IPS DF 19.7 (cell line): ENCODE data around the gene IFNL2.
"Not testable (repeated sequence)": the region's sequence is repeated elsewhere in the genome, so short reads cannot be mapped to it uniquely, and the experiment has no call there.

ENCODE experiments used
- DNase-seq: peaks from one replicate; pipeline ENCODE4 v3.0.0-alpha.2; 2013; ENCODE audit warnings: low read depth, low spot score

The IFNL2 gene

DNA sequence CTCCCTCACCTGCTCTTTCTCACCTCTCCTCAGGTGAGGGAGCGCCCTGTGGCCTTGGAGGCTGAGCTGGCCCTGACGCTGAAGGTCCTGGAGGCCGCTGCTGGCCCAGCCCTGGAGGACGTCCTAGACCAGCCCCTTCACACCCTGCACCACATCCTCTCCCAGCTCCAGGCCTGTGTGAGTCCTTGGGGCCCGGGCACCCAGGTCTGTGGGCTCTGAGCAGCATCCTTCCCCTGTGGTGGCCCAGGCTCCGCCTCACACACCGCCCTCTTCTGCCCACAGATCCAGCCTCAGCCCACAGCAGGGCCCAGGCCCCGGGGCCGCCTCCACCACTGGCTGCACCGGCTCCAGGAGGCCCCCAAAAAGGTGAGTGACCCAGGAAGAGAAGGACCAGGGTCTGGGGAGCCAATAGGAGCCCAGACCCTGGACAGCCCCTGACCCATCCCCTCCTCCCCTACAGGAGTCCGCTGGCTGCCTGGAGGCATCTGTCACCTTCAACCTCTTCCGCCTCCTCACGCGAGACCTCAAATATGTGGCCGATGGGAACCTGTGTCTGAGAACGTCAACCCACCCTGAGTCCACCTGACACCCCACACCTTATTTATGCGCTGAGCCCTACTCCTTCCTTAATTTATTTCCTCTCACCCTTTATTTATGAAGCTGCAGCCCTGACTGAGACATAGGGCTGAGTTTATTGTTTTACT lies 29.9 kb downstream of the IFNL2 start:
- DNase-seq = no peak

- DNase-seq = no peak
These were observed 31.2 kb downstream of the IFNL2 start for GRCh38 chr19:39299404-39299803.

GRCh38 chr19:39299832-39300231 lies 31.6 kb downstream of the IFNL2 start:
- no peak for DNase-seq

DNA sequence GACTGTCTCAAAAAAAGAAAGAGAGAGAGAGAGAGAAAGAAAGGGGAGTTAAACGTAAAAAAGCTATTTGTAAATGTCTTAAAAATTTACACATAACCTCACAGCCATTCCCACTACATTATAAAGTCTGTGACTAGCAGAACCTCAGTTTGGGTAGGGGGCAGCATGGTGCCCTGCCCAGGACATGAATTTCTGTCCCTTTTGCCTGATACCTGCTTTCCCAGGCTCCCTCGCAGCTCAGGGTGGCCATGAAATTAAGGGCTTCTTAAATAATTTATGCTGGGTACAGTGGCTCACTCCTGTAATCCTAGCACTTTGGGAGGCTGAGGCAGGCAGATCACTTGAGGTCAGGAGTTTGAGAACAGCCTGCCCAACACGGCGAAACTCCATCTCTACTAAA lies 32.8 kb downstream of the IFNL2 start:
- no peak for DNase-seq

DNA sequence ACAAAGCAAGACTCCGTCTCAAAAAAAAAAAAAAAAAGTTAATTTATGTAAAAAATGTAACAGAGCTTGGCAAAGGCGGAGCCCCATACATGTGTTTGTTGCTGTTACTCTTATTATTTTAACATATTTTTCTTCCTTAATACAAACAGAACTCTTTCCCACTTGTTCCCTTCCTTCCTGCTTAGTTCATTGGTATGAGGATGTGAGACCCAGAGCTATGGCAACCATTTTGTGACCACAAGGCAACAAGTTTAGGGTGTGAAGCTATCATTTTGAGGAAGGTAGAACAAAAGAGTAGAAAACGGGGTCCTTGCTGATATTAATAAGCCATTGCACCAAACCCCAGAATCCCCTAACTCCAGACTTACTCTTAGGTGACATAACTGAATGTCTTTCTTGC lies 33.4 kb downstream of the IFNL2 start:
- DNase-seq = no peak

GRCh38 chr19:39303373-39304184 lies 35.4 kb downstream of the IFNL2 start:
- no peak for DNase-seq

DNA sequence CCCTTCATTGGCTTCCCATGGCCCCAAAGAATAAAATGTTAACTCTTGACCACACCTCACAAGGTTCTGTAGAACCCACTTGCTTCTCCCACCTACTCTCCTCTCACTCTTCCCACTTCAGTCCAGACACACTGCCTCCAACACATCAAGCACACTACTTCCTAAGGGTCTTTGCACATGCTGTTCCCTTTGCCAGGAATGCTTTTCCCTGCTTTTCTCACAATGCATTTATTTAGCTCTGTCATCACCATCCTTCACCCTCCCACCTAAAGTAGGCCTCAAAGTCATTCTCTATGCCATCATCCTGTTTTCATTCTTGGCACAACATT lies 36.0 kb downstream of the IFNL2 start:
- DNase-seq = no peak

DNA sequence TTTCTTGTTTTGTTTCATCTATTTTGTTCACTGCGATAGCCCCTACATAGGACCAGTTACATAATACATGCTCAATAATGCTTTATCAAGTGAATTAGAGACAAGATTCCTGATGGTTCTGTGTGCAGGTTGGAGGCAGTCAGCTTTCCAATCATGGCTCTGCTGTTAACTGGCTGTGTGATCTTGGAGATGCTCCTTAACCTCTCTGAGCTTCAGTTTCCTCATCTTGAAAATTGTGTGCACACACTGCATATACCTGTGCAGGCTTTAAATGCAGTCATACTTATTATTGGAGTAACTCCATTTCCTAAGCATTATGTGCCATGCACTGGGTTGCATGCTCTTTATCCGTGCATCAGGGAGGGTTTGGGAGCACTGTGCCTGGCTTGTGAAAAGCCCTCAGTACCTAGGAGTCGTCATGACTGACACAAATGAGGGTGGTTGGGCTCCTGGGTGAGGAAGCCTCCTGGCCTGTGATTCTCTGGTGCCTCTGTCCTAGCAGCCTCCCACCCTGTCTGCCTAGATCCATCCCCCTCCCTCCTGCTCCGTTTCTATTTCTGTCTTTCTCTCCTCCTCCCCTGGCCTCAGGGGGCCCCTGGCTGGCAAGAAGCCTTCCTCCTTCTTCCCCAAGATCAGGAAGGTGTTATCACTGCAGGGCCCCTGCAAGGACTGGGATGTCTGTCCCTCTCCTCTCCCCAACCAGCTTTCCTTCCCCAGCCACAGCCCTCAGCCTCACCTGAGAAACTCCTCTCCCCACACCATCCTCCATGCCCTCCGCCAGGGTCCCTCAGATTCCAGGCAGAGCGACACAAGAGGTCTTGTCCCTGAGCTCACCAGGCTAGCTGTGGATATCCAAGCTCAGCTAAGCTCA lies 36.7 kb downstream of the IFNL2 start:
- DNase-seq = no peak

GRCh38 chr19:39306075-39306474 lies 37.9 kb downstream of the IFNL2 start:
- no peak for DNase-seq

DNA sequence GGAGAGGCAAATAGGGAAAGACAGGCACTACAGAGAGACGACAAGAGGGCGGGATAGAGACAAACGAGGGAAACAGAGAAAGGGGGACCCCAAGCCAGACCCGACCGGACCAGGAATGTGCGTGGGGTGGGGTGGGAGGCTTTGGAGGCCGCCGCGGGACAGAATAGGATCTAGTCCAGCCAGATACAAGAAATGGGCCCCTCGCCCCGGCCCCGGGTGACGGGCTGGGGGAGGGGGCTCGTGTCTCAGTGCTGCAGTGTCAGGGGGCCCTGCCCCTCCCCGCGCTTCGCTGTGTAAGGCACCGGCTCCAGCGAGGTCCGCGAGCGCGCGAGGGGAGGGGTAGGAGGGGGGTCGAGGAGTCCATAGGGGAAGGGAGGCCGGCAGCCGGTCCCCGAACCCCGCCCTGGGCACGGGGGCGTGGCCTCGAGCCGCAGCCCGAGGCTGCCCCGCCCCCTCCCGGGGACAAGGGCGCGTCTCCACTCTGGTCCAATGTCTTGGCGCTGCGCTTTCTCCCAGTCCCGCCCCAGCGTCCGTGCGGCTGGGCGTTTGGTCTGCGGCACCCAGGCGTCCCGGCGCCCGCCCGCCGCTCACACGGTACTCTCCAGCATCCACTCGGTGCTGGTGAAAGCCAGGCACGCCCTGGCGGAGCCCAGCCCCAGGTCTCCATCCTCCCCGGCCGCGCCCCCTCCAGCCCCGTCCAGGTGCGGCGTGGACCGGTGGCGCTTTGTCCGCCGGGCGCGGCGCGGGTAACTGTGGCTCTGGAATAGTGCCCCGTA lies 39.0 kb downstream of the IFNL2 start:
- no peak for DNase-seq

DNA sequence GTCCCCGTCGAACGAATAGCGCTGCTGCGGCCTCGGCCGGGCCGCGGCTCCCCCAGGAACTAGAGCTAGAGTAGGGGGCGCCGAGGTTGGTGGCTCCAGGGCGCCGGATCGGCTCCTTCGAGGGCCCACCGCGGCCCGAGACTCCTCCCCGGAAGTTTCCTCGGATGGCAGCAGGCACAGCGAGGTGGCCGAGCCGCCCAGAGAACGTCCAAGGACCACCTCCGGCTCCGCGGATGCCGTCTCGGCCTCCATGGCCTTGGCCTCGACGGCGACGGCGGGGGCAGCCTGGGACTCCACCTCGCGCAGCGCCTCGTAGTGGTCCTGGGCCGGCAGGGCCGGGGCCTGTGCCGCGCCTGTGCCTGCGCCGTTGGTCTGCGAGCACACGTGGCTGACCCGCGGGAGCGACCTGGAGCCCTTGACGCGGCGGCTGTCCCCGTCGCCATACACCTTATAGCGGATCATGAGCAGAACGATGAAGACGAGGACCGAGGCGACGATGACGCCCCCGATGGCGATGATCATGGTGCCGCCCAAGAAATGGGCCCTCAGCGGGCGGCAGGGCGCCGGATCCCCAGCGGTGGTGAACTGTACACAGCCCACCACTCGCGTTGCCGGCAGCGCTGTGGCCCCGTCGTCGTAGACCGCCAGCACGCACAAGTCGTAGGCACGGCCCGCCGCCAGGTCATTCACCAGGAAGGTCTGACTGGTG lies 39.8 kb downstream of the IFNL2 start:
- no peak for DNase-seq

DNA sequence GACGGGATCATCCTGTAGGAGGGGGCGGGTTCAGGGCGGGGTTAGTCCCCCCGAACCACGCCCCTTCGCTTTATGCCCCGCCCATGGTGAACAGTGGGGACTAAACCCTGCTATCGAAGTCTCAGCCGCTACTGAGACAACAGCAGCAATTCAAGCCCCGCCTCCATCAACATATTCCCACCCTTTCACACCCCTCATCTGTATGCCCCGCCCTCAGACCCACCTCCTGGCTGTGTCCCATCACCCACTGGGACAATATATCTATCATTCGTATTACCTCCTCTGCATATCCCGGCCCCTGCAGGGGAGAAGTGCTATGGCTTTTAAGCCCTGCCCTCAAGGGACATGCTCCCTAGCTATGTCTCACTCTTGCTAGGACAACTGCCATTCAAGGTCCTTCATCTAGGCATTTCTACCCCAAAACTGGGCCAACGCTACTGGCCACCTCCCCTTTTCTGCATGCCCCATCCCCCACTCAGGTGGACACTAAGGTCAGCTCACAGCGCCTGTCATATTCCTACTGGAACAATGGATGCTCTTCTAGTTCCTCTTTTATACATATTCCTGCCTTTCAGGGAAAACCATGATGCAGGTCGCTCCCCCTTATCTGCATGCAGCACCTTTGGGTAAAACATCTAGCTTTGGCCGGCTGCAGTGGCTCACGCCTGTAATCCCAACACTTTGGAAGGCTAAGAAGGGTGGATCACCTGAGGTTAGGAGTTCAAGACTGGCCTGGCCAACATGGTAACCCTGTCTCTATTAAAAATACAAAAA lies 40.5 kb downstream of the IFNL2 start:
- no peak for DNase-seq

DNA sequence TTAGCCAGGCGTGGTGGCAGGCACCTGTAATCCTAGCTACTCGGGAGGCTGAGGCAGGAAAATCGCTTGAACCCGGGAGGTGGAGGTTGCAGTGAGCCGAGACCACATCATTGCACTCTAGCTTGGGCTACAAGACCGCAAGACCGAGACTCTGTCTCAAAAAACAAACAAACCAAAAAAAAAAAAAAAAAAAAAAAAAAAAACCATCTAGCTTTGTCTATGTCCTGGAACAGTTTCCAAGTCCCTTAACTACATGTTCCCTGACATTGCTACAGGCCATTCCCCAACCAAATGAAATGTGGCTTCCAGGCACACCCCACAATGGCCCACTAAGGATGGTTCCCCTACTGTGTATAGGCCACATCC lies 41.1 kb downstream of the IFNL2 start:
- DNase-seq = not testable (repeated sequence)

DNA sequence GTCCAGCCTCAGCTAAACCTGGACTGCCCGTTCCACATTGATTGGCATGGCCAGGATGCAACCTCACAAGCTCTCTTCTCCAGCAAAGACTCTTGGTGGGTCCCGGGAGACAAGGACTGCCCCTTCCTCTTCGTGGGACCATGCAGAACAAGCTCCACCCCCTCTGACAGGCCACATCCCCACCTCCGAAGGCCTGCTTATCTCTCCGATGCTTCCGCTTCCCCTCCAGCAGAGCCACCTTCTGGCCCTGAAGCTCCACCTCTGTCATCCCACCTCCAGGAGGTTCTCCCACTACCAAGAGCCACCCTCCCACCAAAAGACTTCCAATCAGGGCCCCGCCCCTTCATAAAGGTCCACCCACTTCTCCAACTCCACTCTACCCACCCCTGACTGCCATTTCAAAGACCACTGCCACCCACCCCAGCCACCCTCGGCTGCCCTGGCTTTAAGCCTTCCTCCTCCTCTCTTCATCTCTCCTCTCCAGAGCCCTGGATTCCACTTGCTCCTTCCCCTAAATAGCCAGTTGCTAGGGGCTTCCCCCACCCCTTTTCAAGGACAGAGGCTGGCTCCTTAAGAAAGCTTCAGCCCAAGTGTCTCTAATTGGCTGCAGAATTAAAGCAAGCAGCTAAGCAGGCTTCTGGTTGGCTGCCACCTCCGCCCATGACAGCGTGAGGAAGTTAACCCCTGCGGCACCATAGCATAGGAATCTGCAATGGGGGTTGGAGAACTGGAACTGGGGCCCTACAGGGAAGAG lies 42.5 kb downstream of the IFNL2 start:
- no peak for DNase-seq

DNA sequence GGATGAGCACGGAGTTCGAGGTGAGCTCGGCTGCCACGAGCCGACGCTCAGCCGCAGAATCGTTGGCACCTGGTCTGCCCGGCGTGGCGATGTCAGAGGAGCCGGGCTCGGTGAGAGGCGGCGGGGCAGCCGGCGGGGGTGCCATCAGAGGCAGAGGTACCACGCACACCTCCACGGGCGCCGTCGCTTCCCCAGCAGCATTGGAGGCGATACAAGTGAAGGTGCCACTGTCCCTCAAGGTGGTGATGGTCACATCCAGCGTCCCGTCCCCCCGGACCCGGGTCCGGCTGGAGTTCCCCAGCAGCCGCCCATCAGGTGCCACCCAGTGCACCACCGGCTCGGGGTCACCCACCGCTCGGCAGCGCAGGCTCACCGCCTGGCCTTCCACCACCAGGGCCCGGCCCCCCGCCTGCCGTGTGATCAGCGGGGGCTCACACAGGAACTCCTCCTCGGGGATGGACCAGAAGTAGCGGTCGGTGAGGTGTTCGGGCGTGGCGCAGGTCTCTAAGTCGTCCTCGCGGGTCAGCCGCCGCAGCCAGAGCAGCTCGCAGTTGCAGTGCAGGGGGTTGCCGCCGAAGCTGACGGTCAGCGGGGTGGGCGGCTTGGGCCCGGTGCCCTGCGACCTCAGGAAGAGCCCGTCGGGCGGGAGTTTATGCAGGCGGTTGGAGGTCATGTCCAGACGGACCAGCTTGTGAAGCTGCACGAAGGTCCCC lies 46.0 kb downstream of the IFNL2 start:
- no peak for DNase-seq

- DNase-seq = no peak
These were observed 47.7 kb downstream of the IFNL2 start for GRCh38 chr19:39315933-39316332.

GRCh38 chr19:39316627-39317321 lies 48.6 kb downstream of the IFNL2 start:
- no peak for DNase-seq

GRCh38 chr19:39317476-39317875 lies 49.3 kb downstream of the IFNL2 start:
- no peak for DNase-seq
